Fibroblast of upper back skin (primary cell): Measurements from ENCODE around the gene RPL39.
"Not testable (repeated sequence)": the region's sequence is repeated elsewhere in the genome, so short reads cannot be mapped to it uniquely, and the experiment has no call there.

Experiments
- DNase-seq: peaks from one replicate; pipeline ENCODE4 v3.0.0-alpha.2; 2013

RPL39 gene

DNA sequence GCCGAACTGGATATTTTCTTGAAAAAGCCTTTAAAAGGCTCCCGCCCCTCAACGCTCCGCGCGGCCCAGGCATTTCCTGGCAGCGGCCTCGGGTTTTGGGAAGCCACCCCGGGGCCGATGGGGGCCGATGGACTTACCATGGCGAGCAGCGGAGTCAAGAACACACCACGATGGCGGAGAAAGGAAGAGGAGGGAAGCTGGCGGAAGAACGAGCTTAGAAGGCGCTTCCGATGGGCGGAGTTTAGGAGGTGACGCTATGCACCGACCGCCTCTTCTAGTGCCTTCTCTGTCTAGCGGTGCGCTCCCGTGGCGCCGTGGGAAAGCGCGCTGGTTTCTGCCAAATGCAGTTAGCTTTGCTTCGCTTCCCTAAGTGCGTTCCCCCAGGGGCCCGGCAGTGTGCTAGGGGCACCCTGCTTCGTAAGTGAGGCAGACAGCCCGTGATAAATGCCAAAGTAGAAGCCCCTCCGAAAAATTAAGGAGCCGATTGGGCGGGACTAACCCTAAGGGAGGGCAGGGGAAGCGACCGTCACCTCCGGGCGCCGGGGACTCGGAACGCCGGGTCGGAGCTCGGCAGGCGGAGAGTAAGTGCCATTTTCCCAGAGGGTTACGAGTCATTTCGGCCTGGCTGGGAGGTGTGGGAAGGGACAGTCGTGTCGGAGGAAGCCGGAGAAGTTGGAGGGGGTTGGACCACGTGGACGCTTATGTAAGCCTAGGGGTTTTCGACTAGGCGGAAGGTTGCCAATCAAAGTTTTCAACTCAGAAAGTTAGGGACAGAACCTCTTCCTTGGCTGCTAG is at the start of gene RPL39:
RPL39 (minus strand) TSS at position 194 of the 795 bp plus-strand sequence; CDS start at position 140, 54 bp downstream.
- DNase-seq: peak; percentile 88

DNA sequence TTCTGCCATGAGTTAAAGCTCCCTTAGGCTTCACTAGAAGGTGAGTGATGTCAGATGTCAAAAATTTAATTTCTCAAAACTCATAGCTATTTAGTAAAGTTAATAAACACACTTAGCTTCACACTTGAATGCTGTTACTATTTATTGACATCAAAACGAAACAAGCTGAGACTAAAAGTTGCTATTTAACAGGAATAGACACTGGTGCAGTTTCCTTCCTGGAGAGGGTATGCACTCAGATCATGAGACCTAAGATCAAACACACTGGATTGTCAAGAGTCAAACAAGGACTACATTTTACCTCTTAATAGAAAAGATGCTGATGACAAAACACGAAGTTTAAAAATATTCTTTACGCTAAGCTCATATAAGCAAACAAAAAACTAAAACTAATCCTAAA is 42.5 kb upstream of the RPL39 start:
- no peak for DNase-seq

DNA sequence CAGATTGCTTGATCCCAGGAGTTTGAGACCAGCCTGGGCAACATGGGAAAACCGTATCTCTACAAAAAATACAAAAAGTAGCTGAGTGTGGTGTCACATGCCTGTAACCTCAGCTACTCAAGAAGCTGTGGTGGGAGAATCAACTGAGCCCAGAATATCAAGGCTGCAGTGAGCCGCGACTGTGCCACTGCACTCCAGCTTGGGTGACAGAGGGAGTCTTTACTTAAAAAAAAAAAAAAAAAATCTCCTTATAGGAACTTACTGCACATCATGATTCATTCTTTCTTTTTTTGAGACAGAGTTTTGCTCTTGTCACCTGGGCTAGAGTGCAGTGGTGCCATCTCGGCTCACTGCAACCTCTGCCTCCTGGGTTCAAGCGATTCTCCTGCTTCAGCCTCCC is 37.0 kb upstream of the RPL39 start:
- no peak for DNase-seq

DNA sequence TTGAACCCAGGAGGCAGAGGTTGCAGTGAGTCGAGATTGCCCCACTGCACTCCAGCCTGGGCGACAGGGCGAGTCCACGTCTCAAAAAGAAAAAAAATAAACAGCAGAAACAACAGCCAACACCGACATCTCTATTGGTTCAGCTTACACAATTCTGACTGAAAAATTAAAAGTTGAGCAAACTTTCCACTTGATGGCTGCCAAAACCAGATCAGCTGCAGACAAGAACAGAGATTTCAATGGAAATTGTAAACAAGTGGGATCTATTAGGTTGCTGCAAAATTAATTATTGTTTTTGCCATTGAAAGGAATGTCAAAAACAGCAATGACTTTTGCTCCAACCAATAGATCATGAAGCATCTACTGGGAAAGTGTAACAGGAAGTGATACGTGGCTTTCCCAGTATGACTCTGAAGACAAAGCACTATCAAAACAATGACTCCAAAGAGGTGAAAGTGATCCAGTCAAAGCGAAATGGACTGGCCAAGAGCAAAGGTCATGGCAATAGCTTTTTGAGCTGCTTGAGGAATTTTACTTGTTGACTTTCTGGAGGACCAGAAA is 35.0 kb upstream of the RPL39 start:
- DNase-seq: peak; percentile 2

DNA sequence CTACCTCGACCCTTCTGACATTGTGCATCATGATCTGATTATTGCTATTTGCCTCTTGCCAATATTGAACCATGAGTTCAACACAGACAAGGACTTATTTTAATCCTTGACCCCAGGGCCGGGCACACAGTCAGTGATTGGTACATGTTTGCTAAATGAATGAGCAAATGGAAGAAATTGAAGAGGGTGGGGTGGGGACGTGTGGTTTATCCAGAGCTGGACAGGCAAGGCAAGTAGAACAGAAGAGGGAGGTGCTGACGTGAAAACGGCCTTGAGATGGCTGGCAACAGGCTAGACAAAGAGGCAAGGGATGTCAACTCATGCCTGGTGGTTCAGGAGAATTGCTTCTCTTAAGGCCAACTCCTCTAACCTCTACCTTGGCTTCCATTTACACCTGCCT is 32.8 kb upstream of the RPL39 start:
- DNase-seq: not testable (repeated sequence)

DNA sequence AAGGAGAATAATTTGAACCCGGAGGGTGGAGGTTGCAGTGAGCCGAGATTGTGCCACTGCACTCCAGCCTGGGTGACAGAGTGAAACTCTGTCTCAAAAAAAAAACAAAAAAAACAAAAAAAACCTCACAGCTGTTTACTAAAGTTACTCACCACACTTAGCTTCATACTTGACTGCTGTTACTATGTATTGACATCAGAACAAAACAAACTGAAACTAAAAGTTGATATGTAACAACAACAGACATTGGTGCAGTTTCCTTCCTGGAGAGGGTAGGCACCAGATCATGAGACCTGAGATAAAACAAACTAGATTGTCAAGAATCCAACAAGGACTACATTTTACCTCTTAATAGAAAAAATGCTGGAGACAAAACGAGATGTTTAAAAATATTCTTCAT is 30.3 kb upstream of the RPL39 start:
- not testable (repeated sequence) for DNase-seq

DNA sequence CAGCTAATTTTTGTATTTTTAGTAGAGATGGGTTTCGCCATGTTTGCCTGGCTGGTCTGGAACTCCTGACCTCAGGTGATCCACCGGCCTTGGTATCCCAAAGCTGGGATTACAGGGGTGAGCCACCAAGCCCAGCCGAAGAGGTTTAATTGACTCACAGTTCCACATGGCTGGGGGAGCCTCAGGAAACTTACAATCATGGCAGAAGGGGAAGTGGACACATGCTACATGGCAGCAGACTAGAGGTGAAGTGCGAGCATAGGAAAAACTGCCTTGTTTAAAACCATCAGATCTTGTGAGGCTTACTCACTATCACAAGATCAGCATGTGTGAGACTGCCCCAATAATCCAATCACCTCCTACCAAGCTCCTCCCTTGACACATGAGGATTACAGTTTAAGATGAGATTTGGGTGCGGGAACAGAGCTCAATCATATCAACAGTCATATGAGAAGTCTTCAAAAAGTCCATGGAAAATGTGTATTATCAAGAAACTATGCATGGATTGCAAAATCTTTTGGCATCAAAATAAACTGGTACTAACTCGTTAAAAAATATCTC is 25.8 kb upstream of the RPL39 start:
- DNase-seq: no peak

DNA sequence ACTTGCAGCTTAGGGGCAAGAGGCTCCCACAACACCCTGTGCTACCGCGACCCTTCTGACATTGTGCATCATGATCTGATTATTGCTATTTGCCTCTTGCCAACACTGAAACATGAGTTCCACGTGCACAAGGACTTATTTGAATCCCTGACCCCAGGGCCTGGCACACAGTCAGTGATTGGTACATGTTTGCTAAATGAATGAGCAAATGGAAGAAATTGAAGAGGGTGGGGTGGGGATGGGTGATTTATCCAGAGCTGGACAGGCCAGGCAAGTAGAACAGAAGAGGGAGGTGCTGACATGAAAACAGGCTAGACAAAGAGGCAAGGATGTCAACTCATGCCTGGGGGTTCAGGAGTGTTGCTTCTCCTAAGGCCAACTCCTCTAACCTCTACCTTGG is 24.9 kb upstream of the RPL39 start:
- no peak for DNase-seq

DNA sequence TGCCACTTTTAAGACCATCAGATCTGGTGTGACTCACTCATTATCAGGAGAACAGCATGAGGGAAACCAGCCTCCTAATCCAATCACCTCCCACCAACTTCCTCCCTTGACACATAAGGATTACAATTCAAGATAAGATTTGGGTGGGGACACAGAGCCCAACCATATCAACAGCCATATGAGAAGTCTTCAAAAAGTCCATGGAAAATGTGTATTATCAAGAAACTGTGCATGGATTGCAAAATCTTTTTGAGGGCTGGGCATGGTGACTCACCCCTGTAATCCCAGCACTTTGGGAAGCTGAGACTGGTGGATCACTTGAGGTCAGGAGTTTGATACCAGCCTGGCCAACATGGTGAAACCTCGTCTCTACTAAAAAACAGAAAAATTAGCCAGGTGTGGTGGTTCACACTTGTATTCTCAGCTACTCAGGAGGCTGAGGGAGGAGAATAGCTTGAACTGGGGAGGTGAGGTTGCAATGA is 17.8 kb upstream of the RPL39 start:
- no peak for DNase-seq

DNA sequence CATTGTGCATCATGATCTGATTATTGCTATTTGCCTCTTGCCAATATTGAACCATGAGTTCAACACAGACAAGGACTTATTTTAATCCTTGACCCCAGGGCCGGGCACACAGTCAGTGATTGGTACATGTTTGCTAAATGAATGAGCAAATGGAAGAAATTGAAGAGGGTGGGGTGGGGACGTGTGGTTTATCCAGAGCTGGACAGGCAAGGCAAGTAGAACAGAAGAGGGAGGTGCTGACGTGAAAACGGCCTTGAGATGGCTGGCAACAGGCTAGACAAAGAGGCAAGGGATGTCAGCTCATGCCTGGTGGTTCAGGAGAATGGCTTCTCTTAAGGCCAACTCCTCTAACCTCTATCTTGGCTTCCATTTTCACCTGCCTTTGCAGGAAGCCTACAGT is 17.0 kb upstream of the RPL39 start:
- not testable (repeated sequence) for DNase-seq

DNA sequence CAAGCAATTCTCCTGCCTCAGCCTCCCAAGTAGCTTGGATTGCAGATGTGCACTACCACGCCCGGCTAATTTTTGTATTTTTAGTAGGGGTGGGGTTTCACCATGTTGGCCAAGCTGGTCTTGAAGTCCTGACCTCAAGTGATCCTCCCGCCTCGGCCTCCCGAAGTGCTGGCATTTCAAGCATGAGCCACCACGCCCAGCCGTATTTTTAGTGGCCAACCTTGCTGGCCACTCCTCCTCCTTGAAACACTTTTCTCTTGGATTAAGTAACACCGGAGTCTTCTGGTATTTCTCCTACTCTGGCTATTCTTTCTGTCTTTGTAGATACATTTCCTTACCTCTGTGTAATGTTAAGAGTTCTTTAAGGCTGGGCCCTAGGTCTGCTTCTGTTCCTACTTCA is 11.1 kb upstream of the RPL39 start:
- DNase-seq: no peak

DNA sequence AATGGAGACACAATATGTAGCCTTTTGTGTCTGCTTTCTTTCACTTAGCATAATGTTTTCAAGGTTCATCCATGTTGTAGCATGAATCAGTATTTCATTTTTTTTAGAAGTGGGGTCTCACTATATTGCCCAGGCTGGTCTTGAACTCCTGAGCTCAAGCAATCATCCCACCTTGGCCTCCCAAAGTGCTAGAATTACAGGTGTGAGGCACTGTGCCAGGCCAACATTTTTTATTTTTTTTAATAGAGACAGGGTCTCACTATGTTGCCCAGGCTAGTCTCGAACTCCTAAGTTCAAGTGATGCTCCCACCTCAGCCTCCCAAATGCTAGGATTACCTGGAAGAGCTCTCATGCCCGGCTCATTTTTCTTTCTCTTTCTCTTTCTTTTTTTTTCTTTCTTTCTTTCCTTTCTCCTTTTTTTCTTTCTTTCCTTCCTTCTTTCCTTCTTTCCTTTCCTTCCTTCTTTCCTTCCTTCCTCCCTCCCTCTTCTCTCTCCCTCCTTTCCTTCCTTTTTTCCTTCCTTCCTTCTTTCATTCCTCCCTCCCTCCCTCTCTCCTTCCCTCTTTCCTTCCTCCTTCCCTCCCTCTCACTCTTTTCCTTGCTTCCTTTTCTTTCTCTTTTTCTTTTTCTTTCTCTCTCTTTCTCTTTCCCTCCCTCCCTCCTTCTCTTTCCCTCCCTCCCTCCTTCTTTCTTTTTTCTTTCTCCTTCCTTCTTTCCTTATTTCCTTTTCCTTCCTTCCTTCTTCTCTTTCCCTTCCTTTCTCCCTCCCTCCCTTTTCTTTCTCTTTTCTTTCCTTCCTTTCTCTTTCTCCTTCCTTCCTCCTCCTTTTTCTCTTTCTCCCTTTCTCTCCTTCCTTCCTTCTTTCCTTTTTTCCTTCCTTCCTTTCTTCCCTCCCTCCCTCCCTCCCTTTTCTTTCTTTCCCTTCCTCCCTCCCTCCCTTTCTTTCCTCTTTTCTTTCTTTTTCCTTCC is 10.1 kb upstream of the RPL39 start:
- no peak for DNase-seq

DNA sequence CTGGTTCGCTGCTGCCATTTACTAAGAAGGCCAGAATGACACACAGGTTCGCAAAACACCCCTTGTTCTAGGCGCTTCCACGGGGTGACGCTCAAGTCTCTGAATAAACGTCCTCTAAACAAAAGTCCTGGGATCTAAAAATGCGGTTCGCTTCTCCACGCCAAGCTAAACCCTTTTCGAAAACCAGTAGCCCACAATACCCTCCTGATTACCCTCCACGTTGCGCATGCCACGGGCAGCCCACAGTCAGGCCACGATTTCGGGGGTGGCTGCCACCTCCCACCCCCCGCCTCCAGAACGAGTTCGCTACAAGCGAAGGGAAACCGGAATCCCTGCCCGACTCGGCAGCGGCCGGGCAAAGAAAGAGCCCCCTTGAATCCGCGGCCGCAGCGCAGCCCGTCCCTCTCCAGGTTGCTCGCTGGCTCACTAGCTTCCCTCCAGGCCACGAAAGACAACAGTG is 423 bp downstream of the RPL39 start:
- DNase-seq: peak; percentile 18

DNA sequence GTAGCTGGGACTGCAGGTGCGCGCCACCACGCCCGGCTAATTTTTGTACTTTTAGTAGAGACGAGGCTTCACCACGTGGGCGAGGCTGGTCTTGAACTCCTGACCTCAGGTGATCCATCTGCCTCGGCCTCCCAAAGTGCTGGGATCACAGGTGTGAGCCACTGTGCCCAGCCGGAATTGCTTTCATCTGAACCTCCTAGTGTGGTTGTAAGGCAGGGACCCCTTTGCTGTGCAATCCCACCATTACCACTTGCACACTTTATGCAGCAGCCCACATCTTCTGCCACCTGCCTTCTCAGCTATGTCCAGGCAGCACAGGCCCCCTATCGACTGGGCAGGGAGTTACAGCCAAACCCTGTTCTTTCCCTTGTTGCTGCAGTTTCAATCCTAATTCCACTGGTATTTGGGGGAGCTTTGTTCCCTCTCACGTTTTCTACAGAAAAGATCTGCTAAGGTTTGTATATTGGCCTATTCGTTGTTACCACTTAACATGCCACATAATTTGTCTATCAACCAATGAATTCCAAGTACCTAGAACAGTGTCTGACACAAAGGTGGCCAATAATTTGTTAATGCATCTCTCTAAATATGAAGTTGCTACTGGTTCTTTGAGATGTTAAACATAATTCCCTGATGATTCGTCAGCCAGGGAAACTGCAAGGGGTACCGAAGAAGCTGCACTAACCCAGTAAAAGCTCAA is 6.5 kb downstream of the RPL39 start:
- DNase-seq: peak; percentile 18

DNA sequence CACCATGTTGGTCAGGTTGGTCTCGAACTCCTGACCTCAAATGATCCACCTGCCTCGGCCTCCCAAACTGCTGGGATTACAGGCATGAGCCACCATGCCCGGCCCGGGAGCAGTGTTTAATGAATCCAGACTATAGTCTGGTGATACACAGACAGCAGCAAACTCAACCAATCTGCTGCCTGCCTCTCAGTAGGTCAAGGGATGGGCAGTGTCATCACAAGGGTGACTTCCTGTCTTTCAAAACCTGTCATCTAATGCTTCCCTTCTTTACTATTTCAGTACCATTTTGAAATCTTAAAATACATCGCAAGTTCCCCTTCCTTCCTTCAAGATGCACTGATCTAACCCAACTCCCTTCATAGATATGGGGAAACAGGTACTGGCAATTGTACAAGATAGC is 8.4 kb downstream of the RPL39 start:
- no peak for DNase-seq

DNA sequence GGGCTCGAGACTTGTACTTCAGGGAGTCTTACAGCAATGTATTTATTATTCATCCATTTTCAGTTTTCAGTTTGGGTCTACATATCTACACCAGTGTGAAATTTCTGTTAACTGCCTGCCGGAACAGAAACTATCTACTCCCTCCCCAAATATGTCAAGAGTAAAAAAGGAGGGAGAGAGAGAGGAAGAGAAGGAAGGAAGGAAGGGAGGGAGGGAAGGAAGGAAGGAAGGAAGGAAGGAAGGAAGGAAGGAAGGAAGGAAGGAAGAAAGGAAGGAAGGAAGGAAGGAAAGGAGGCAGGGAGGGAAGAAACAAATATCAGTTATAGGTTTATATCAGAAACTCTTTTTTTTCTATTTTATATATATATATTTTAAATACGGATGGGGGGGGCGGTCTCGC is 12.6 kb downstream of the RPL39 start:
- DNase-seq: no peak

DNA sequence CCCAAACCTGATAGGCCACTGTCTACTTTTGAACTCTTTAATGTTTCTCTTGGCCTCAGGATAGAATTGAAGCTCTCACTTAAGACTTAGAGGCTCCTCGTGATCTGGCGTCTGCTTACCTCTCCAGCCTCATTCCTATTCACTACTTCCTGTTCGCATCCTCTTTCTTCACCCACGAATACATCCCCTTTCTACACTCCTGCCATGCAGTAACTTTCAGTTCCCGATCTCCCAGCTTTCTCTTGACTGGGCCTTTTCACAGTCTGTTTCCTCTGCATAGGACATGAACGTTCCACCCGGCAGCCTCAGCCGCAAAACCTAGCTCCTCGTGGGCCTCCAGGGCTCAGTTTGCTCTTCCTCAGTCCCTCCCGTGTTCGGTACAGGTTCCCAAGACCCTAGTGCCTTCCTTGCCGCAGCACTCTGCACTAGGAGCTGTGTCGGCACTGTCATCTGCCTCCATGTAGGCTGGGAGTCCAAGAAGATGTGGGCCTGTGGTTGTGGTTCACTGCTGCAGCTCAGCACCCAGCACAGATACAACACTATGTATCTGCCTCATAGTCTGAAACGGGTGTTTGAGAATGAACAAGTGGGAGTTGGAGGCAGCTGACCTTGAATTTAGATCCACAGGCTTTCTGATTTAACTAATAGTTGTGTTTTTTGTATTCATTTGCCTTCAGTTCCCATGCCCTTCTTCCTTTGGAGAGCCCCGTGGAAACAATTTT is 15.8 kb downstream of the RPL39 start:
- no peak for DNase-seq

DNA sequence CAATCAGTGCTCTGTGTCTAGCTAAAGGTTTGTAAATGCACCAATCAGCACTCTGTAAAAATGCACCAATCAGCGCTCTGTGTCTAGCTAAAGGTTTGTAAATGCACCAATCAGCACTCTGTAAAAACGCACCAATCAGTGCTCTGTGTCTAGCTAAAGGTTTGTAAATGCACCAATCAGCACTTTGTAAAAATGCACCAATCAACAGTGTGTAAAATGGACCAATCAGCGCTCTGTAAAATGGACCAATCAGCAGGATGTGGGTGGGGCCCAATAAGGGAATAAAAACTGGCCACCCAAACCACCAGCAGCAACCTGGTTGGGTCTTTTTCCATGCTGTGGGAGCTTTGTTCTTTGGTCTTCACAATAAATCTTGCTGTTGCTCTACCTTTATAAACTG is 22.0 kb downstream of the RPL39 start:
- DNase-seq: not testable (repeated sequence)

DNA sequence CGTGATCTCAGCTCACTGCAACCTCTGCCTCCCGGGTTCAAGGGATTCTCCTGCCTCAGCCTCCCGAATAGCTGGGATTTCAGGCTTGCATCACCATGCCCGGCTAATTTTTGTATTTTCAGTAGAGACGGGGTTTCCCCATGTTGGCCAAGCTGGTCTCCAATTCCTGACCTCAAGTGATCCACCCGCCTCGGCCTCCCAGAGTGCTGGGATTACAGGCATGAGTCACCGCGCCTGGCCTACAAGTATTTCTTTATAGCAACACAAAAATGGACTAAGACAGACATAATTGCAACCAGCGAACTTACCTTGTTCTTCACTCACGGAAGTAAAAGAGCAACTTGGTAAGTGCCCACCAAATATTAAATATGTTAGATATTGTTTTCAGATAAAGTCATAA is 23.0 kb downstream of the RPL39 start:
- DNase-seq: peak; percentile 24

DNA sequence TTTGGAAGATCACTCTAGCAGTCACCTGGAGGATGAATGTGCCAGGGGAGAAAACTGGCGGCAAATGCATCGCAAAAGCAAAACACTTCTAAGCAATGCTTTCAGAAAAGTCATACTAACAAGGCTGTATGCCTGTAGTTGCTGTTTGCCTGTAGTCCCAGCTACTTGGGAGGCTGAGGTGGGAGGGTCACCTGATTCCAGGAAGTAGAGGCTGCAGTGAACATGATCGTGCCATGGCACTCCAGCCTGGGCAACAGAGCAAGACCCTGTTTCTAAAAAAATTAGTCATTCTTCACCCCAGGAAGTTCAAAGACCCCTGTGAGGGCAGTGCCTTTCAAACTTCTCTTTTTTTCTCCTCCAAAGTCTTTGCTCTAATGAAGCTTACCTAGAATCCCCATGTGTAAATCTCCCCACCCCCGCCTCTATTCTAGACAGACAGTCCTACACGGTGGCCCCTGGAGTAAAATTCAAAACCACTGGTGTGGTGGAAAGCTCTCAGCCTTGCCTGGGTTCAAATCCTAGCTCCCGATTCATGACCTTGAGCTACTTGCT is 27.5 kb downstream of the RPL39 start:
- DNase-seq: no peak

DNA sequence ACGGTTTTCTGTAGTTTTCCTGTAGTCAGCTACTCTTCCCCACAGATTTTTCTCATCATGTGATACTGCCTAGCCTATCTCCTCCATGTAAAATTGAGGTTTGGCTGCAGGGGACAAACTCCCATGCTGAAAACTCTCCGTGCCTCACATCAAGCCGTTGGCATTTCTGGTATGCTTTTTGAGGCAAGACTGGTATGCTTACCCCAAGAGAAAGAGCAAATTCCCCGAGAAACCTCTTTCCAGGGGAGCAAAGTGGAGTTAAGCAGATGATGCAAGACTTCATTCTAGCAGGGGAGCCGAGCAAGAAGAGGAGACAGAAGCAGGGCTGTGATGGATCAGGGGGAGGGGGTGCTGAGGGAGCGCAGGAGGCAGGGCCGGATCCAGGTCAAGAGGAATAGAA is 28.2 kb downstream of the RPL39 start:
- peak; percentile 92 for DNase-seq
